ENCODE results near the gene CFAP46.

Gene CFAP46

DNA sequence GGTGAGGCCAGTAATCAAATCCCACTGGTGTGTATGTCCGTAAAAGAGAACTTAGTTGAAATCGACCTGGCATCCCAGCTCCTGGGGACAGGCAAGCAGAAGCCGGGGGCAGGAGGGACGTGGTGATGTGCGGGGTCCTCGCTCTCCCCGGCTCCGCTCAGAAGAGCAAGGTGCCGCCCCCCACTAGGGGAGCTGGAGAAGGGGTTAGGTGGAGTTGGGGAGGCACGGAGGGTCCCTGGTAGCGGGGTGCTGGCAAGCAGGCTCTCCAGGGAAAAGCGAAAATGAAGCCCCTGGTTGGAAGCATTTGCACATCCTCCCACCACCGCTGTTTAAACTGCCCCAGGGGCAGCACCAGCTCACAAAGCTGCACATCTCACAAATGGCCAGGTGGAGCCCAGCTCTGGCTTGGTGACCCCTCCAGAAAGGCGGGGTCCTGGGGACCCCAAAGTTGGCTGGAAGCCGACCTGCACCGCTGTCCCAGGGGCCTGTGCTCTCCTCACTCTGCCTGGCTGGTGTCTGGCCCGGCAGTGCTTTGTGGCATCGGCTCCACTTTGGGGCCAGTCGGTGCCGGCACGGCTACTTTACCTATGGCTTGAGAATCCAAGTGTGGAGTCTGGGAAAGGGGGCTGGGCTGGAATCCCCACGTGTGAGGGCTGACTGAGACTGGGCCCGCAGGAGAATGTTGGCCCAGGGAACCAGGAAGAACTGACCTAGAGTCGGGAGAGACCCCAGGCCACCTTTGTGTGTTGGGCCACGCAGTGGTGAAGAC is 2.9 kb upstream of the CFAP46 start:
- ChIA-PET POLR2A (ENCODE audit: low non-redundant PET) (no interaction called here), CTCF (interaction anchor here (0.8 kb wide), 1 partner anchor 17 kb away, joined by 3 read pairs; no protein-coding TSS in a partner anchor)
- H3K27ac ChIP-seq = no peak overlapping the region
- TF ChIP-seq, protein P1, sequence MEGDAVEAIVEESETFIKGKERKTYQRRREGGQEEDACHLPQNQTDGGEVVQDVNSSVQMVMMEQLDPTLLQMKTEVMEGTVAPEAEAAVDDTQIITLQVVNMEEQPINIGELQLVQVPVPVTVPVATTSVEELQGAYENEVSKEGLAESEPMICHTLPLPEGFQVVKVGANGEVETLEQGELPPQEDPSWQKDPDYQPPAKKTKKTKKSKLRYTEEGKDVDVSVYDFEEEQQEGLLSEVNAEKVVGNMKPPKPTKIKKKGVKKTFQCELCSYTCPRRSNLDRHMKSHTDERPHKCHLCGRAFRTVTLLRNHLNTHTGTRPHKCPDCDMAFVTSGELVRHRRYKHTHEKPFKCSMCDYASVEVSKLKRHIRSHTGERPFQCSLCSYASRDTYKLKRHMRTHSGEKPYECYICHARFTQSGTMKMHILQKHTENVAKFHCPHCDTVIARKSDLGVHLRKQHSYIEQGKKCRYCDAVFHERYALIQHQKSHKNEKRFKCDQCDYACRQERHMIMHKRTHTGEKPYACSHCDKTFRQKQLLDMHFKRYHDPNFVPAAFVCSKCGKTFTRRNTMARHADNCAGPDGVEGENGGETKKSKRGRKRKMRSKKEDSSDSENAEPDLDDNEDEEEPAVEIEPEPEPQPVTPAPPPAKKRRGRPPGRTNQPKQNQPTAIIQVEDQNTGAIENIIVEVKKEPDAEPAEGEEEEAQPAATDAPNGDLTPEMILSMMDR (conservative IDR thresholded peaks at IDR 0.05; ENCODE audit: low read depth) = no peak
- no peak for DNase-seq (ENCODE audit: low spot score)

DNA sequence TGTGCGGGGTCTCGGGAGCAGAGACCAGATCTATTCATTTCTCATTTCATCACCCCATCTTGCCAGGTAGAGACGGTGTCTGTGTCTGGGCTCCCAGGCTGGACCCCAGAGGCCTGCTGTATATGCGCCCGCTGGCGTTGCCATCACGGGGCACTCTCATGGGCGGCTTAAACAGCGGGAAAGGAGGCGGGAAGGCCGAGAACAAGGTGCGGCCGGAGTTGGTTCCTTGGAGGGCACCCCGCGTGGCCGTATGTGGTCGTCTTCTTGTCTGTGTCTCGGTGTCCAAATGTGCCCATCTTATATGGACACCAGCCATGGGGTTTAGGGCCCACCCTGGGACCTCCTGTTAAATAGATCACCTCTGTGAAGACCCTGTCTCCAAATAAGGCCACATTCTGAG is 2.1 kb upstream of the CFAP46 start:
- ChIA-PET CTCF (interaction anchor here (0.8 kb wide), 1 partner anchor 18 kb away, joined by 3 read pairs; no protein-coding TSS in a partner anchor), POLR2A (ENCODE audit: low non-redundant PET) (no interaction called here)
- DNase-seq (ENCODE audit: low spot score) = no peak
- no peak overlapping the region for H3K27ac ChIP-seq
- TF ChIP-seq, protein P1 (conservative IDR thresholded peaks at IDR 0.05; ENCODE audit: low read depth) = no peak

DNA sequence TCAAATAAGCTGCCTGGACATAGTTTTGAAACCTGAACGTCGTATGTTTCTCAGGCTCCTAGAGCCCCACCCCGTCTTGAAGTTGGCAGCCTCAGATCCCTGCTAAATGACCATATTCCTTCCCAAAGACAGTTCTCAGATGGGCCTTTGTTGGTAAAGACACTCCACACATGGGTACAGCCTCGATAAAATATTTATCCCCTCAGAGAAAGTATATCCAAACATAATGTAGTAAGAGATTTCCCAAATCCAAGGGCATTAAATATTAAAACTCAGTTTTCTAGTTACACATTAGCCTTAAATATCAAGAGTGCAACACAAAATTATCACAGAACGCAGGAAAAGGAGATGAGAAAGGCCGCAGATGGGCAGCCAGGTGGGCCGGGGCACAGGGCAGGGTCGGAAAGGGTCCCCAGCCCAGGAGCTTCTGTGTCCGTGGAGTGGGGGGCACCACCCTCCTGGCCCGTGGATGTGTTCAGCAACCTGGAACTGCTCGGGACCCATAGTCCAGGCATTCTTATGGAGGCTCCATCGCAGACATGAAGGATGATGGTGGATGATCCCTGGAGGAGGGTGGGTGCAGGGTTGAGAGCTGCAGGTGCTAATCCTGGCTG is 1.5 kb upstream of the CFAP46 start:
- CTCF ChIA-PET = interaction anchor here (0.8 kb wide), 1 partner anchor 78 kb away, joined by 4 read pairs; no protein-coding TSS in a partner anchor
- H3K27ac ChIP-seq = no peak overlapping the region
- no peak for DNase-seq (ENCODE audit: low spot score)
- TF ChIP-seq, protein P1 (conservative IDR thresholded peaks at IDR 0.05; ENCODE audit: low read depth) = no peak
- POLR2A ChIA-PET (ENCODE audit: low non-redundant PET) = no interaction called here

DNA sequence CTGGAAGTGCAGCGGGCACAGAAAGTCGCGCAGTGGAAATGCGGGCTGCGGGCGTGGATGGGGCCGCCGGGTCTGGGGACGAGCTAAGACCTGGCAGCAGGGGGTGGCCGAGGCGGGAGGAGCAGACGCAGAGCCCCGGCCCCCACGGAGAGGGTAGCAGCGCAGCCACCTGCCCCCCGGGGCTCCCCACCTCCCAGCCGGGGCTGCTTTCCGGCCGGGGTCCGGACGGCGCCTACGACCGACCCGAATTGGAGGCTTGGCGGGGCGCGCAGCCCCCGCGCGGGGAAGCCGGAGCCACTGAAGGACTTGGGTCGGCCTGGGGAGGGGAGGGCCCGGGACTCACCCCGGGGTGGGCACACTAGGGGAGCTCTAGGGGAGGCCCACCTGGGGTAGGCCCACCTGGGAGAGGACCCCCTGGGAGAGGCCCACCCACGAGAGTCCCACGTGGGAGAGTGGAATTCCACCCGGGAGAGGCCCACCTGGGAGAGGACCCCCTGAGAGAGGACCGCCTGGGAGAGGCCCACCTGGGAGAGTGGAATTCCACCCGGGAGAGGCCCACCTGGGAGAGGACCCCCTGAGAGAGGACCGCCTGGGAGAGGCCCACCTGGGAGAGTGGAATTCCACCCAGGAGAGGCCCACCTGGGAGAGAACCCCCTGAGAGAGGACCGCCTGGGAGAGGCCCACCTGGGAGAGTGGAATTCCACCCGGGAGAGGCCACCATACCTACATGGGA is 854 bp upstream of the CFAP46 start:
- CTCF ChIA-PET = interaction anchor here (0.8 kb wide), 1 partner anchor 79 kb away, joined by 4 read pairs; no protein-coding TSS in a partner anchor

DNA sequence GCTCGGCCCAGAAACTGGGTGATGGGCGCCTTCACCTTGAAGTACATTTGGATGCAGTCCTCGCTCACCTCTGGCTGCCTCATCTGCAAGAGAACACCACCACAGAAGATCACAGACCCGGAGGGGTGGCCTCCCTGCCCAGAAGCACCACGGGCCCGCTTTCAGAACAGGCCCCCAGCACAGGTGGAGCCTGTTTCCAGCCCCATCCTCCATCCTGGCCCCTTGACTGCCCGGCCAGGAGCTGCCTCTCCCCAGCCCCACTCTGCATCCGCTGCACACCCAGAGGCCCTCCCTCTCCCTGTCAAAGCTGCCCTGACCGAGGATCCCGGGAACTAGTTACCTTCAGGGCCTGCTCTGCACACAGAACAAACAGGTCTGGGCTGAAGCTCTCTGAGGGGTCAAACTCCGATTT is 724 bp downstream of the CFAP46 start:
- CTCF ChIA-PET = interaction anchor here (0.7 kb wide), 2 partner anchors 171 to 286 kb away, joined by 4 read pairs; no protein-coding TSS in a partner anchor

More for the DNA sequence above, 854 bp upstream of the CFAP46 start:
- POLR2A ChIA-PET (ENCODE audit: low non-redundant PET) = no interaction called here
- no peak for DNase-seq (ENCODE audit: low spot score)
- TF ChIP-seq, protein P1 (conservative IDR thresholded peaks at IDR 0.05; ENCODE audit: low read depth) = no peak
- H3K27ac ChIP-seq = no peak overlapping the region

More for the DNA sequence above, 724 bp downstream of the CFAP46 start:
- no peak overlapping the region for H3K27ac ChIP-seq
- DNase-seq (ENCODE audit: low spot score) = no peak
- POLR2A ChIA-PET (ENCODE audit: low non-redundant PET) = no interaction called here
- TF ChIP-seq, protein P1 (conservative IDR thresholded peaks at IDR 0.05; ENCODE audit: low read depth) = no peak
